Activated CD4-positive, alpha-beta T cell treated with anti-CD3 and anti-CD28 coated beads for 48 hours (primary cell): ENCODE measurements around the gene TGM4.

Experiments used
- DNase-seq: peaks from one replicate; pipeline ENCODE4 v3.0.0-alpha.2; 2020

The TGM4 gene

GRCh38 chr3:44957986-44958385 lies 83.6 kb downstream of the TGM4 start:
- DNase-seq = no peak

- DNase-seq = no peak
These were observed 84.0 kb downstream of the TGM4 start for GRCh38 chr3:44958386-44958785.

- DNase-seq = peak; percentile 8
These were observed 86.1 kb downstream of the TGM4 start for GRCh38 chr3:44960387-44961026.

- no peak for DNase-seq
These were observed 87.5 kb downstream of the TGM4 start for GRCh38 chr3:44961888-44962287.

GRCh38 chr3:44962621-44963393 lies 88.4 kb downstream of the TGM4 start:
- DNase-seq = no peak

GRCh38 chr3:44963571-44964325 lies 89.3 kb downstream of the TGM4 start:
- DNase-seq = no peak
